ENCODE data around the gene BARX1.
"Not testable (repeated sequence)": the region's sequence is repeated elsewhere in the genome, so short reads cannot be mapped to it uniquely, and the experiment has no call there.

Gene BARX1, protein sequence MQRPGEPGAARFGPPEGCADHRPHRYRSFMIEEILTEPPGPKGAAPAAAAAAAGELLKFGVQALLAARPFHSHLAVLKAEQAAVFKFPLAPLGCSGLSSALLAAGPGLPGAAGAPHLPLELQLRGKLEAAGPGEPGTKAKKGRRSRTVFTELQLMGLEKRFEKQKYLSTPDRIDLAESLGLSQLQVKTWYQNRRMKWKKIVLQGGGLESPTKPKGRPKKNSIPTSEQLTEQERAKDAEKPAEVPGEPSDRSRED

DNA sequence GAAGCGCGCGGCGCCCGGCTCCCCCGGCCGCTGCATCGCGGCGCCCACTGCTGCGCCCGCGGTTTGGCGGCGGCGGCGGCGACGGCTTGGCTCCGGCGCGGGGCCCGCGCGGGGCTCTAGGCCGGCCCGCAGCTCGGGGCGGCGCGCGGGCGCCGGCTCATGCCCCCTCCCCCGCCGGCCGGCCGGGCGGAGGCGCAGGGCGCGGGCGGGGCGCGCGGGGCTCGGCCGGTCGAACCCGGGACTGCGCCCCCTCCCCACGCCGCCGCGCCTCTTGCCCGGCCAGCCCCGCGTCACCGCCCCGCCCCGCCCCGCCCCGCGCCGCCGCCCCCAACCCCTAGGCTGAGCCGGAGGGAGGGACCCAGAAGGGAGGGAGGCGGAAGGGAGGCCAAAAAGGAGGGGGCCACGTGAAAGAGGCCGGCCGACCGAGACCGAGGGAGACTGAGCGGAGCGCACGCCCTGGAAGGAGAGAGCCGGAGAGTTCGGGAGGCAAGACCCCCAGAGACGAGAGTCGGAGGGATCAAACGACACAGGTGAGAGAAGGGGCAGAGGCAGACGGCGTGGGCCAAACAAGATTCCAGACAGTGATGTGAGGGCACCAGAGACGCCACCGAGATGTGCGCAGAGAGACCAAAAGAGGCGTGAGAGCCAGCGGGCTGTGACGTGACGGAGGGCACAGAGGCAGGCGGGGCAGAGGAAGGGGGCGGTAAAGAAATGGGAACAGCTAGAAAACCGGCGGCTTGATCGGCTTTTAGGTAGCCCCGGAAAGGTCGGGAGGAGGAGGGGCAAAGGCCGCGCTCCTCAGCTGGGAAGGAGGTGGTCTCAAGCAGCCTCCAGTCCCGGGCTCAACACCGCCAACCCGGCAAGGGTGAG, at the start of gene BARX1:
TSS of gene BARX1 (minus strand) at position 245 of the 870 bp plus-strand sequence. CDS start at position 36, 209 bp downstream.
- peak in 1 of 3 experiments; percentile 45 for DNase-seq (ENCODE audit: low read depth in 3 of 3)

DNA sequence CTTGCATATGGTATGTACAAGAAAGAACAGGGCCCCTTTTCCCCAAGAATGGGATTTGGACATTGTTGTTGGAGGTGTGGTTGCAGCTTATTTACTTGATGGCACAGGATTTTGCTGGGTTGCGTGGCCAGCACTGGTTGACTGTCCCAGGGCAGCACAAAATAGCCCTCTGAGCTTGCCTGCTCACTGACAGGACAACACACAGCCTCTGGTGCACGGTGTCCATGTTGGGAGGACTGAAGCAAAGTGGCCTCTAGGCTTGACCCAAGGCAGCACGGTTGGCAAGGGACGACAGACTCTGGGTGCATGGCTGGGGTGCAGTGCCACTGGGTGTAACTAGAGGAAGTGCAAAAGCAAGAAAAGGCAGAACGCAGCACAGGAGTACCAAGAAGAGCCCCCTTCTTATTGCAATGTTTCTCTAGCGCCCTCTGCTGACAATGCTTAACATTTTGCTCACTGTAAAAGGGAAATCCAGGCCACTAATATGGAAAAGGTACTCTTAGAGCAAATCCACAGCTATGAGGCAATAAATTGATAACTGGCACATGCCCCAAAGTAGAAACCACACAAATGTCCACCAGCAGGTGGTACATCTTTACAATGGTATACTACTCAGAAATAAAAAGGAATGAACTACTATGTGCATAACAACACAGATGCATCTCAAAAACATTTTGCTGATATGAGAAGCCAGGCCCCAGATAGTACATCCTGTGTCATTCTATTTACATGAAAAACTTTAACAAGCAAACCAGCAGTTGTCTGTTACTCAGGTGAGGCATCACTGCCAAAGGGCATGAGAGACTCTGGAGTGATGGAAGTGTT, 47.4 kb upstream of the BARX1 start:
- DNase-seq (ENCODE audit: low read depth in 3 of 3): no peak

DNA sequence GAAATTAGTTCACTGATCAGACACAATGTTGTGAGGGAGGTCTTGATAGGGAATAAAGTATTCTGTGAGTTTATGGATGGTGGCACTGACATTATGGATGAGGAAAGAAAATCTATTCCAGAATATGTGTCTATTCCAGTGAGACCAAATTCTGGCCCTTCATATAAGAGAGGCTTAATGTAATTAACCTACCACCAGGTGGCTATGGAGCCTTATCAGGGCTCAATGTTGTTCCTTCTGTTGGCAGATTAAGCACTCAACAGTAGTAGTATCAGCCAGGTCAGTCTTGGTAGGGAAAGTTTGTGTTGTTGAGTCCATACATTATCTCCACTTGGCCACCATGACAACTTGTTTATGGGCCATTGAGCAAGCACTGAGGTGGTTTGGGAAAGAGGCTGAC, 41.7 kb upstream of the BARX1 start:
- DNase-seq (ENCODE audit: low read depth in 3 of 3): no peak

DNA sequence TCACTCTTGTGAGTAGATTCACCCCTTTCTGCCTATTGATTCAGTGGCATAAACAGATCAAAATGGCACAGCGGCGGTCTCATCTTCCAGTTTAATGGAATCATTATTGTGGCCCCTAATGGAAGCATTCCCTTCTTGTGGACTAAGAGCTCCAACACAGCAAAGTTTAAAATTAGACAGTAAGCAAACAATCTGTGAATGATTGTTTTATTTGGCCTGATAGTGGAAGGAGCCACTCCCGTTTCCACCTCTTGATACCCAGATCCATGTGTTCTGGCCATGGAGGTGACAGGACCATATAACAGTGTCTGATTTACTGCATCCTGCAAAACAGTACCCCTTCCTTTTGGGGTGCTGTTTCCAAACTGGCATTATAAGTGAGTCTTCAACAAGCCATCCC, 41.2 kb upstream of the BARX1 start:
- no peak for DNase-seq (ENCODE audit: low read depth in 3 of 3)

DNA sequence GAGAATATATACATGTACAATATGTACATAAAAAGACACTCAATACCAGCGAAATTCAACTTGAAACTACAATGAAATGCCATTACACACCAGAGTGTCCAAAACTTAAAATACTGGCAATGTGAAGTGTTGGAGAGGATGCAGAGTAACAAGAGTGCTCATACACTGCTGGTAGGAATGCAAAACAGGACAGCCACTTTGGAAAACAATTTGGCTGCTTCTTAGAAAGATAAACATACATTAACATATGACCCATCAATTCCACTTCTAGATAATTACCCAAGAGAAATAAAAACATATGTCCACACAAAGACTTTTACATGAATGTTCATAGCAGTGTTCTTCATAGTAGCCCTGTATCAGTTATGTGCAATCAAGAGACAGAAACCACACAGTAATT, 39.4 kb upstream of the BARX1 start:
- DNase-seq (ENCODE audit: low read depth in 3 of 3): no peak

DNA sequence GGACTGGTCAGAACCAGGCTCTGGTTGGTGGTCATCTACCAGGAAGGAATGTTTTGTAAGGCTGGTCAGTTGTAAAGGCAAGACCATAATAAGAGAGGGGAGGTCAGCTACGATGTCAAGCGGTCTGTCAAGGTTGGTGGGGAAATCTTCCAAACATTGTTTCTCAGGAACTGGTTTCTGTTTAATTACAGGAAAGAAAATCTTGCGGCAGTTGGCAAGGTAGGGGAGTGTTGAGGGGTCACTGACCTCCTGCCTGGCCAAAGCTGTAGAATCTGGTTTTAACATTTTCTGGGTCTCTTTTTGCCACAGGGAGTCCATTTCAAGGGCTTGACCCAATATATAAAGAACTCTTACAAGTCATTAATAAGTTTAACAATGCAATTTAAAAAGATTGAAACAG, 39.0 kb upstream of the BARX1 start:
- no peak for DNase-seq (ENCODE audit: low read depth in 3 of 3)

DNA sequence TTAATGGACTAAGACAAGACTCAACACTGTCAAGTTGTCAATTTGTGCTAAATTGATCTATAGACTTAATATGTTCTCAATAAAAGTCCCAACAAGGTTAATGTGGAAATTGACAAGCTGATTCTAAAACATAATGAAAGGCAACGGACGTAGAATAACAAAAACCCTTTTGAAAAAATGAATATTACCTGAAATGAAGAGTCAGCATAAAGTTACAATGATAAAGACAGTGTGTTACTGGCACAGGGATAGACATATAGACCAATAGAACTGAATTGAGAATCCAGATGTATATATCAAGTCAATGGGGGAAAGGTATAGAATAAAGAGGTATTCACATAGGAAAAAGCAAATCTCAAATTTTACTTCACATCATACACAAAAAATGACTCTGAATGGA, 37.7 kb upstream of the BARX1 start:
- DNase-seq (ENCODE audit: low read depth in 3 of 3): no peak

DNA sequence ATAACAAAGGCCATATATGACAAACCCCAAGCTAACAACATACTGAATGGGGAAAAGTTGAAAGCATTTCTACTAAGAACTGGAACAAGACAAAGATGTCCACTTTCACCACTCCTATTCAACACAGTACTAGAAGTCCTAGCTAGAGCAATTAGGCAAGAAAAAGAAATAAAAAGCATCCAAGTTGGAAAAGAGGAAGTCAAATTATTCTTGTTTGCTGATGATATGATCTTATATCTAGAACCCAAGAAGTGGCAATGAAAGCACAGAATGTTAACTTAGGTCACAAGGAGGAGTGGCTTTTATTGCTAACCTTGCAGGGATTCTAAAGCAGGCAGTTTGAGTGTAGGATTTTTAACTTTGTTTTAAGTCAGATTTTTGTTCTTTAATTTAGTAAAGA, 35.3 kb upstream of the BARX1 start:
- no peak for DNase-seq (ENCODE audit: low read depth in 3 of 3)

DNA sequence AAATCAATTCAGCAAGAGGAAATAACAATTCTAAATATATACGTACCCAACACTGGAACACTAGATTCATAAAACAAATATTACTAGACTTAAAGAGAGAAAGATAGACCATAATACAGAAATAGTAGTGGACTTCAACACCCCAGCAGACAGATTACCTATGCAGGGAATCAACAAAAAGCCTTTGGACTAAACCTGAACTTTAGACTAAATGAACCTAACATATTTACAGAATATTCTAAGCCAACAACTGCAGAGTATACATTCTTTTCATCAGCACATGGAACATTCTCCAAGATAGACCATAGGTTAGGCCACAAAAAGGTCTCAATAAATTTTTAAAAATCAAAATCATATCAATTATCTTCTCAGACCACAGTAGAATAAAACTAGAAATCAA, 32.9 kb upstream of the BARX1 start:
- no peak for DNase-seq (ENCODE audit: low read depth in 3 of 3)

DNA sequence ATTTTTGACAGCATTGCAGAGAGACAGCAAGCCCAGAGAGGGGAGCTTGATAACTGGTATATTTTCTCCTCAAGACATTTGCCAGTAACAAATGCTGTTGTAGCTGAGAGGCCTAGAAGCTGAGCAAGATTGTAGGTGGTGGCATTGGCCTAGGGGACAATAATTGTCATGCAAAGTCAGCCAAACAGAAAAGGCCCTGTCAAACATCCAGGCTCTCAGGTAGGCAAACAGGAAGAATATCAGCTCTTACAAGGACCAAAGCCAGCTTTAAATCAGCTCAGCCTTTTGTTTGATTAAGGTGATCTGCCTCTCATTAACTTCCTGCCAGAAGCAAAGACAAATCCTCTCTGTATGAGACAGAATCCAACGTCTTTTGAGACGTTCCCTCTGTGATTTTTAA, 29.7 kb upstream of the BARX1 start:
- no peak for DNase-seq (ENCODE audit: low read depth in 3 of 3)

DNA sequence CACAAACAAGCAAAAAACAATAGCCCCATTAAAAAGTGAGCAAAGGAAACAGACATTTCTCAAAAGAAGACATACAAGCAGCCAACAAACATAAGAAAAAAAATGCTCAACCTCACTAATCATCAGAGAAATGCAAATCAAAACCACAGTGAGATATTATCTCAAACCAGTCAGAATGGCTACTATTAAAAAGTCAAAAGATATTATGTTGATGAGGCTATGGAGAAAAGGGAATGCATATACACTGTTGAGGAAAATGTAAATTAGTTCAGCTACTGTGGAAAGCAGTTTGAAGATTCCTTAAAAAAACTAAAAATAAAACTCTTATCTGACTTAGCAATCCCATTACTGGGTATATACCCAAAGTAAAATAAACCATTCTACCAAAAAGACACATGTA, 28.7 kb upstream of the BARX1 start:
- DNase-seq (ENCODE audit: low read depth in 3 of 3): no peak

DNA sequence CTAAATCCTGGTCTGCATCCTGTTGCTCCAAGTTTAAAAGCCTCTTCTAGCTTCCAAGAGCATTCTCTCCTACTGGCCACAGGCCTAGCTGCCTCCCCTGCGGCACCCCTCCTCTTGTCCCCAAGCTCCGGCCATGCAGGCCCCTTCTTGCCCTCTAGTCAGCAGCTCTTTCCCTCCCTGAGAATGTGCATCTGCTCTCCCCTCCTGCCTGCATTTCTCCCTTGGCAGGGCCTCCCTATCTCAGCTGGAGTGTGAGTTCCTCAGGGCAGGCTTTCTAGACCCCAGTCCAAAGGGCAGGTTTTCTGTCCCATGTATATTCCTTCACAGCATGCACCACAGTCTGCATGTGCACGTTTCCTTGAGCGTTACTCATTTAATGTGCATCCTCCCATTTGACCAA, 24.6 kb upstream of the BARX1 start:
- no peak for DNase-seq (ENCODE audit: low read depth in 3 of 3)

DNA sequence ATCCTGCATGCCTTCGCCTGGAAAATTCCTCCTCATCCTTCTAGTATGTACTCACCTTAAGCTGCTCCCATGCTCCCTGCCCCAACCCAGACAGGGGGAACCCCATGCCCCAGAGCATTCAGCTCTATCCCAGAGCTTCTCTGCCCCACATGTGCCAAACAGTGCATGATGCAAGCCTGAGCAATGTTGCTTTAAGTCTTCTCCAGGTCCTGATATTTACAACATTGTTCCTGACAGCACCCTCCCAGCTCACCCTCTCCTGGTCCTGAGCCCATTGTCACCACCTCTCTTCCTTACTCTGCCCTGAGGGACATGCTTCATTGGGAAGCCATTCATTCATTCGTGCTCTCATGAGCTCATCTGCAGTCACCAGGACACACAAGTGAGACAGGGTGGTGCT, 23.4 kb upstream of the BARX1 start:
- no peak for DNase-seq (ENCODE audit: low read depth in 3 of 3)

DNA sequence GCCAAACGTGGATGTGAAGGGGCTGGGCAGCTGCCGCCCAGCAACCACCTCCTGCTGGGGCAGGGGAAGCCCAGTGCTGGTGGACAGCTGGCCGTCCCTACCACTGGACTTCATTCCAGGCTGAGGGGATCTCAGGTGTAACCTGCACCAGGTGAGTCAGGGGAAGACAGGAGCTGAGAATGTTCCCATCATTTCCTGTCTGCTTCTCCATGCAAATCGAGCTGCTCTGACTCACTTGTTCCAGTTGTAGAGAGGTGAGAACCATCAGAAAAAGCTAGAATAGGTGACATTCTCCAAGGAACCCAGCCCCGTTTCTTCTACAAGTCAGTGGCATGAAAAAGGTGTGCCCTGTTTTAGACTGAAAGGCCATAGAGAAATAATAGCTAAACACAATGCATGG, 21.8 kb upstream of the BARX1 start:
- no peak for DNase-seq (ENCODE audit: low read depth in 3 of 3)

DNA sequence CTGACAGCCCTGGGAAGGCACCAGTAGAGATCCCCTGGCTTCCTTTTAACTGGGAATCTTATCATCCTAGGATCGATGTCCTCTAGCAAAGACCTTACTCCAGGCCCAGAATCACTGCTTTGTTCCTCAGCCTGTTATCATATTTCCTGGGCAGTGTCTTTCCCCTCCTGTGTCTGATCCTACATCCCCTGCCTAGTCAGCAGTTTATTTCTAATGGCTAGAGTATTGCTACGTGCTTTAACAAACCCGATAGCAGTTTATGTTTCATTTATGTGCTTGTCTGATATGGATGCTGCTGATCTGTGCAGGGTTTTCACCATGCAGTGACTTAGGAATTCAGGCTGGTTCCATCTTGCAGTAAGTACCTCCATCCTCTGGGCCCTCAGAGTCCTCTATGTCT, 20.9 kb upstream of the BARX1 start:
- DNase-seq (ENCODE audit: low read depth in 3 of 3): no peak

DNA sequence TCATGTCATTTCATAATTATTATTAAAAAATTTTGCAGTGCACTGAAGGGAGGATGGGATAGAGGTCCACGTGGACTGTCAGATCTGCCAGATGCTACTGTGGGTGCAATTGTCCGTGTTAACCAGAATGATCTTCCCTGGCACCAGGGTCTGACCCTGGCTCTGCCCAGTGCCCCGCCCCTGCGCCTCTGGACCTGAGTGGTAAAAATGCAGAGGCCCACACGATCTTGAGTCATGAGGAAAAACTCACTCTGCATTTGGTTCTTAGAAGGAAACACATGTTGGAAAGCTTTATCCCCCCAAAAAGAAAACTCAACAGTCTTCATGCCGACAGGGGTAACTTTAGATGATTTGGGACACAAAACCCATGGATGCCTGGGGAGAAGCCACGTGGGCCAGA, 20.1 kb upstream of the BARX1 start:
- DNase-seq (ENCODE audit: low read depth in 3 of 3): no peak

DNA sequence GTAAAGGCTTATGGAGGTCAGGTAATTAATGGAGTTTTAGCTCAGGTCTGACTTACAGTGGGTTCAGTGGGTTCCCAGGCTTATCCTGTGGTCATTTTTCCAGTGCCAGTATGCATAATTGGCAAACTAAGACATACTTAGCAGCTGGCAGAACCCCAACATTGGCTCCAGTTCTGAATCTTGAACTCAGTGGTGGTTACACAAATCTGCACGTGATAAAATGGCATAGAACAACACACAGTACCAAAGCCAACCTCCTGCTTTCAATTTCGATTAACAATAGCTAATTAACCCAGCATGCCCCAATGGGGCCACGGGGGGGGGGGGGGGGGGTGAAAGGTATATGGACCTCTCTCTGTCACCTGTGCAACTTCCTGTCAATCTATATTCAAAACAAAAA, 19.0 kb upstream of the BARX1 start:
- DNase-seq (ENCODE audit: low read depth in 3 of 3): no peak

DNA sequence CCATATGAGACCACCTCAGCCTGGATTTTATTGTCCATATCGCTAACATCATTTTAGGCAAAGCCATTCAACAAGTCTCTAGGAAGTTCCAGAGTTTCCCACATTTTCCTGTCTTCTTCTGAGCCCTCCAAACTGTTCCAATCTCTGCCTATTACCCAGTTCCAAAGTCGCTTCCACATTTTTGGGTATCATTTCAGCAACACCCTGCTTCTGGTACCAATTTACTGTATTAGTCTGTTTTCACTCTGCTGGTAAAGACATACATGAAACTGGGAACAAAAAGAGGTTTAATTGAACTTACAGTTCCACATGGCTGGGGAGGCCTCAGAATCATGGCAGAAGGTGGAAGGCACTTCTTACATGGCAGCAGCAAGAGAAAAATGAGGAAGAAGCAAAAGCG, 17.5 kb upstream of the BARX1 start:
- not testable (repeated sequence) for DNase-seq (ENCODE audit: low read depth in 3 of 3)

DNA sequence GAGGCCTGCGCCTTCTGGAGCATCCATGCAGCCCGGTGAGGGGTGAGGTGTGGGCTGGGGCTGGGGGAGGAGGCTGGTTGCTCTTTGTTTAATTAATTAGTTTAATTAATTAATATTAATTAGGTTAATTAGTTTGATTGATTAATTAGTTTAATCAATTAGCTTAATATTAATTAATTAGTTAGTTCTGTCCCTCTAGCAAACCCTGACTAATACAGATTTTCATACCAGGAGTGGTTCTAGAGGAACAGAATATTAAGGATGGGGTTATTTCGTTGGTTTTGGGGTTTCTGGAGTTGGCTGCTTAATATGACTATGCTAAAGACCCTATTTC, 14.1 kb upstream of the BARX1 start:
- no peak for DNase-seq (ENCODE audit: low read depth in 3 of 3)

DNA sequence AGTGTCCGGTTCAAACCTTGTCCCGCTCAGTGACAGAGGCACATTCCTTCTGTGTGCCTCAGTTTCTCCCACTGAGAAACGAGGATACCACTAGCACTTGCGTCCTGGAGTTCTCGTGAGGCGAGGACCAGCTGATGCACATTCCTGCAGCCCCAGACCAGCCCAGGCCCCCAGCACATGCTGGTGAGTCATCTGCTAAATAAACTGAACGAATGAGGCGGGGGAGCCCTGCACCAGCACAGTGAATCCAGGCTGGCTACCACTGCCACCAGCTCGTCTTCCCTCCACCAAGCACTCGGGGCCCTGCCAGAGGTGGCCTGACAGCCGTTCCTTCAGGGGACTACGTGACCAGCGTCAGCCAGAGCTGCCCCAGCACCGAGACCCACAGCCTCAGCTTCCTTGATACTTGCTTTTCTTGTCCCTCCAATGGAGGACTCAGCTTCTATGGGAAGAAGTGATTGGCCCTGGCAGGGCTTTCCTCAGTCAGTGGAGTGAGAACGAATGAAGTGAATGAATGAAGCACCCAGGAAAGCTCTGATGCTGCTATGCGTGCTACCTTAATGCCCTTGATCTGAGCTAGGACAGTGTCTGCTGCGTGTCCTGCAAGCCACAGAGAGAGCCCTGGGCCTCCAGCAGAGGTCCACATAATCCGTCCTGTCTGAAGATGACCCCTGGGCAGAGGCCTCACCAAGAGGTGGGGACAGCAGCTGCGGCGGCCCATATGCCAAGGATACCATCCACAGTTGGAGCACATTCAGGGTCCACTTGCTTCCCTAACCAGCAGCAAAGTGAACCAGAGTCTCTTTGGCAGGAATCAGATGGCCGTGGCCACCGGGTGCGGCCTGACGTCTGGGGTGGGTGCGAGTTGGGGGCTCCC, 13.5 kb upstream of the BARX1 start:
- no peak for DNase-seq (ENCODE audit: low read depth in 3 of 3)

DNA sequence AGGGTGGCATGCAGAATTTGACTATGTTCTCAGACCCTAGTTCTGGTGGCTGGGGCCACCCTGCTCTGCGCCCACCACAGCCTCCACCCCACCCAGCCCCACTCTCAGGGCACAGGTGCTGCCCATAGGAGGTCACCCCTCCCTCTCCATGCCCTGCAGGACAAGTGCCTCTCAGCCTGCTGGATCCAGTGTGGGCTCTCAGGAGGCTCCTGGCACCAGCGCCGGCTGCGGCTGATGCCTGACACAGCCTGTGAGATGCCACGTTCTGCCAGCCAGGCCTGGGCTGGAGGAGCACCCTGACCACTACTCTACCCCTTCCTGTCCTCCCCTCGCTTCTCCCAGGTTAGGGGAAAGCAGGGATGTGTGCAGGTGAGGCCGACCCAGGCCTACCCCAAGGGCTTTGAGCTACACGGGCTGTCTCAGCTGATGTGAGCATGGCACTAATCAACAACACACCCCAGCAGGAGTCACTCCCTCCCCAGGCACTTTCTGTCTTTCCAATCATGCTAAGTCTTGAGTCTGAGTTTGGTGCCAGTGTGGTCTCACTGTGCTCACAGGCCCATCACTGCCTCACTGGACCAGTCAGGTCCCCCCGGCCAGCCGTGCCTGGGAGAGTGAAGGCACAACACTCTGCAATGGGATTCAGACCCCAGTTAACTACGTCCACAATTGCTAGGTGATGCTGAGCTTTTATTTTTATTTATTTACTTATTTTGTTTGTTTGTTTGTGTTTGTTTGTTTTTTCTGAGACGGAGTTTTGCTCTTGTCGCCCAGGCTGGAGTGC, 12.1 kb upstream of the BARX1 start:
- DNase-seq (ENCODE audit: low read depth in 3 of 3): no peak

Data from stimulated activated CD4-positive, alpha-beta T cell treated with anti-CD3 and anti-CD28 coated beads, TNF-alpha, amount 100 ng/mL, for 24 hours (primary cell).